Activated T-cell treated with anti-CD3 and anti-CD28 coated beads for 4 hours (primary cell): ENCODE measurements around the gene SPATA6.
"Not testable (repeated sequence)": the region's sequence is repeated elsewhere in the genome, so short reads cannot be mapped to it uniquely, and the experiment has no call there.

Experiments
- DNase-seq: peaks from one replicate; pipeline ENCODE4 v3.0.0-alpha.2; 2020

The SPATA6 gene

GRCh38 chr1:48338257-48338656, 133.7 kb downstream of the SPATA6 start:
- DNase-seq, result no peak

GRCh38 chr1:48333316-48333715, 138.7 kb downstream of the SPATA6 start:
- DNase-seq, result no peak

- DNase-seq, result no peak
Observed at GRCh38 chr1:48332115-48332514, 139.9 kb downstream of the SPATA6 start.

GRCh38 chr1:48329905-48330304, 142.1 kb downstream of the SPATA6 start:
- no peak for DNase-seq

GRCh38 chr1:48329486-48329885, 142.5 kb downstream of the SPATA6 start:
- no peak for DNase-seq

- DNase-seq, result not testable (repeated sequence)
Observed at GRCh38 chr1:48311829-48312228, 160.2 kb downstream of the SPATA6 start.

- no peak for DNase-seq
Observed at GRCh38 chr1:48309564-48310082, 162.4 kb downstream of the SPATA6 start.

- DNase-seq, result no peak
Observed at GRCh38 chr1:48302652-48303051, 169.4 kb downstream of the SPATA6 start.

- no peak for DNase-seq
Observed at GRCh38 chr1:48294656-48295055, 177.3 kb downstream of the SPATA6 start.

GRCh38 chr1:48294094-48294493, 177.9 kb downstream of the SPATA6 start:
- DNase-seq, result not testable (repeated sequence)

- no peak for DNase-seq
Observed at GRCh38 chr1:48292706-48293105, 179.3 kb downstream of the SPATA6 start.

- no peak for DNase-seq
Observed at GRCh38 chr1:48291421-48291820, 180.6 kb downstream of the SPATA6 start.

- DNase-seq, result no peak
Observed at GRCh38 chr1:48285525-48285924, 186.5 kb downstream of the SPATA6 start.

- not testable (repeated sequence) for DNase-seq
Observed at GRCh38 chr1:48284696-48285420, 187.1 kb downstream of the SPATA6 start.

GRCh38 chr1:48282329-48282728, 189.7 kb downstream of the SPATA6 start:
- not testable (repeated sequence) for DNase-seq

GRCh38 chr1:48277437-48277836, 194.6 kb downstream of the SPATA6 start:
- DNase-seq, result not testable (repeated sequence)

- DNase-seq, result no peak
Observed at GRCh38 chr1:48266576-48266975, 205.4 kb downstream of the SPATA6 start.

GRCh38 chr1:48263041-48263440, 209.0 kb downstream of the SPATA6 start:
- no peak for DNase-seq

- no peak for DNase-seq
Observed at GRCh38 chr1:48261881-48262400, 210.1 kb downstream of the SPATA6 start.

GRCh38 chr1:48258106-48258505, 213.9 kb downstream of the SPATA6 start:
- no peak for DNase-seq

GRCh38 chr1:48254254-48254653, 217.8 kb downstream of the SPATA6 start:
- DNase-seq, result no peak

GRCh38 chr1:48251821-48252220, 220.2 kb downstream of the SPATA6 start:
- DNase-seq, result no peak

GRCh38 chr1:48251323-48251722, 220.7 kb downstream of the SPATA6 start:
- no peak for DNase-seq

- no peak for DNase-seq
Observed at GRCh38 chr1:48250572-48250971, 221.4 kb downstream of the SPATA6 start.

GRCh38 chr1:48249868-48250267, 222.1 kb downstream of the SPATA6 start:
- no peak for DNase-seq
